ENCODE data around the gene NRAP. TPM values are rescaled to one million over a fixed set of nuclear protein-coding genes. Genes with fewer than 3 reads are reported as not detected.

Gene NRAP
- total and polyA plus RNA-seq, 7 donors, result 41.4 to 2,239 (median 1,429) TPM

- H3K27me3 ChIP-seq (ENCODE audit: insufficient read depth in 3 of 3, low read length in 2 of 3), result no peaks in the 10 kb centered on the region
- intact Hi-C loops (cut with DNase I), result loop anchor here (5.0 to 10.0 kb wide), 3 partner anchors 220 to 400 kb away; no protein-coding TSS in a partner anchor
- no peak for DNase-seq
- WGBS, 3 donors, result 65 to 74% (median 70%) methylated on average over 6 of the region's 6 CpGs
- ATAC-seq, result peak in 2 of 4 donors; percentile 42 to 45
- no peaks in the 10 kb centered on the region for H3K4me1 ChIP-seq
- H3K36me3 ChIP-seq (ENCODE audit: insufficient read depth in 1 of 2, low read depth in 1 of 2), result peaks cover 0 to 29% of the 10 kb centered on the region in 2 donors
- no peaks in the 10 kb centered on the region for H3K9me3 ChIP-seq
- TF ChIP-seq CTCF (IDR thresholded peaks at IDR 0.05), result peak; percentile 58
- H3K27ac ChIP-seq, result no peak overlapping the region
- no peak overlapping the region for H3K4me3 ChIP-seq
Measured at GRCh38 chr10:113704637-113705343, 40.9 kb upstream of the NRAP start.

GRCh38 chr10:113697595-113697994, 33.8 kb upstream of the NRAP start:
- no peak for TF ChIP-seq CTCF (IDR thresholded peaks at IDR 0.05)
- DNase-seq, result no peak
- WGBS, 3 donors, result 70 to 94% (median 84%) methylated on average over 3 of the region's 3 CpGs
- no peak for ATAC-seq
- H3K27me3 ChIP-seq (ENCODE audit: insufficient read depth in 3 of 3, low read length in 2 of 3), result no peaks in the 10 kb centered on the region
- intact Hi-C loops (cut with DNase I), result no loop called here
- peaks cover 17% of the 10 kb centered on the region for H3K9me3 ChIP-seq
- H3K36me3 ChIP-seq (ENCODE audit: insufficient read depth in 1 of 2, low read depth in 1 of 2), result peaks cover 0 to 46% of the 10 kb centered on the region in 2 donors
- no peaks in the 10 kb centered on the region for H3K4me1 ChIP-seq
- H3K4me3 ChIP-seq, result no peak overlapping the region
- no peak overlapping the region for H3K27ac ChIP-seq

GRCh38 chr10:113695691-113696090, 31.9 kb upstream of the NRAP start:
- Histone ChIP-seq H3K4me1 (no peaks in the 10 kb centered on the region), H3K27me3 (ENCODE audit: insufficient read depth in 3 of 3, low read length in 2 of 3) (no peaks in the 10 kb centered on the region), H3K4me3 (no peak overlapping the region), H3K9me3 (peaks cover 24% of the 10 kb centered on the region), H3K27ac (no peak overlapping the region), H3K36me3 (ENCODE audit: insufficient read depth in 1 of 2, low read depth in 1 of 2) (peaks cover 0 to 46% of the 10 kb centered on the region in 2 donors)
- intact Hi-C loops (cut with DNase I), result no loop called here
- DNase-seq, result no peak
- WGBS, 3 donors, result 96 to 100% (median 98%) methylated on average over 1 of the region's 1 CpG
- ATAC-seq, result no peak
- no peak for TF ChIP-seq CTCF (IDR thresholded peaks at IDR 0.05)

GRCh38 chr10:113693348-113693747, 29.5 kb upstream of the NRAP start:
- ATAC-seq (no peak), DNase-seq (no peak)
- H3K4me3 ChIP-seq, result no peak overlapping the region
- H3K36me3 ChIP-seq (ENCODE audit: insufficient read depth in 1 of 2, low read depth in 1 of 2), result peaks cover 0 to 24% of the 10 kb centered on the region in 2 donors
- WGBS, 3 donors, result 88 to 100% (median 98%) methylated on average over 2 of the region's 2 CpGs
- H3K27ac ChIP-seq, result no peak overlapping the region
- H3K9me3 ChIP-seq, result peaks cover 24% of the 10 kb centered on the region
- H3K4me1 ChIP-seq, result peaks cover 8% of the 10 kb centered on the region
- intact Hi-C loops (cut with DNase I), result no loop called here
- TF ChIP-seq CTCF (IDR thresholded peaks at IDR 0.05), result no peak
- H3K27me3 ChIP-seq (ENCODE audit: insufficient read depth in 3 of 3, low read length in 2 of 3), result no peaks in the 10 kb centered on the region

GRCh38 chr10:113692271-113692670, 28.4 kb upstream of the NRAP start:
- TF ChIP-seq CTCF (IDR thresholded peaks at IDR 0.05), result no peak
- WGBS, 3 donors, result 83 to 98% (median 88%) methylated on average over 6 of the region's 6 CpGs
- ATAC-seq, result no peak
- no peaks in the 10 kb centered on the region for H3K27me3 ChIP-seq (ENCODE audit: insufficient read depth in 3 of 3, low read length in 2 of 3)
- intact Hi-C loops (cut with DNase I), result no loop called here
- H3K4me1 ChIP-seq, result peaks cover 8% of the 10 kb centered on the region
- peaks cover 27% of the 10 kb centered on the region for H3K9me3 ChIP-seq
- H3K4me3 ChIP-seq, result no peak overlapping the region
- no peak overlapping the region for H3K27ac ChIP-seq
- H3K36me3 ChIP-seq (ENCODE audit: insufficient read depth in 1 of 2, low read depth in 1 of 2), result peaks cover 0 to 13% of the 10 kb centered on the region in 2 donors
- DNase-seq, result no peak
